Chondrocyte (in vitro differentiated cells): ENCODE data around the gene ACAD11. TPM values are rescaled to one million over a fixed set of nuclear protein-coding genes. Genes with fewer than 3 reads are reported as not detected.
"Not testable (repeated sequence)": the region's sequence is repeated elsewhere in the genome, so short reads cannot be mapped to it uniquely, and the experiment has no call there.

Experiments used
- DNase-seq: peaks from one replicate; pipeline ENCODE4 v3.0.0; 2021; ENCODE audit warnings: mixed read lengths, low spot score
- H3K27ac Mint-ChIP-seq: one replicate; pipeline ENCODE4 v1.8.0; 2021; ENCODE audit warnings: mild to moderate bottlenecking, moderate library complexity, mixed read lengths; ENCODE audit not compliant: unreplicated experiment
- H3K27me3 Mint-ChIP-seq: 2 replicates; pipeline ENCODE4 v1.8.0; 2021; ENCODE audit warnings: low read depth, mixed read lengths
- H3K36me3 Mint-ChIP-seq: 2 replicates; pipeline ENCODE4 v1.8.0; 2021; ENCODE audit warnings: low read depth, mixed read lengths
- H3K4me1 Mint-ChIP-seq: 2 replicates; pipeline ENCODE4 v1.8.0; 2021; ENCODE audit warnings: low read depth, mild to moderate bottlenecking, mixed read lengths
- H3K4me3 Mint-ChIP-seq: one replicate; pipeline ENCODE4 v1.8.0; 2021; ENCODE audit warnings: mild to moderate bottlenecking, moderate library complexity, mixed read lengths; ENCODE audit not compliant: unreplicated experiment
- H3K9me3 Mint-ChIP-seq: 2 replicates; pipeline ENCODE4 v1.8.0; 2021; ENCODE audit warnings: low read depth, mixed read lengths
- total RNA-seq: library from RNA; stranded (reverse); gene quantifications from 3 replicates; pipeline ENCODE4 v1.2.1, GENCODE V29; 2021
- TF ChIP-seq, protein P1 (sequence below): fragments of 200-600 bp; sonication (generic); IDR thresholded peaks from 2 replicates; pipeline ENCODE4 v1.5.0; 2021; ENCODE audit warnings: antibody characterized with exemption, mild to moderate bottlenecking, moderate library complexity

Gene ACAD11
- total RNA-seq, 1 donor from 2014 or later = 16.8 TPM

DNA sequence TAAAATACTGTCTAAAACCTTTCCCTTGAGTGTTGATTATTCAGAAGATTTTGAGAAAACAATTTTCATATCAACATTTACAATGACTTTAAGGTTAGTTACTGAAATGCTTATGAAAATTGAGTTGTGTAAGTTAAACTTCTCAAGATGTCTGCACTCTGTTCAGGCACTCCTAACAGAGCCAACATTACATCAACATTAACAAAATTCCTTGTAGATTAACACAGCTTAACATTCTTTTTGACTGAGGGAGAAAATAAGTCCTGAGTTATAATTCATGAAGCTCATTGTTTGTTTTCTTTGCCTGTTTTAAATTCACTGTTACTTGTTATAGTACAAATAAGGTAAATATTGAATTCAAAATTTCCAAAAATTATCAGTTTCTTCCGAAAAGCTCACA lies 53.5 kb downstream of the ACAD11 start:
- H3K27me3 Mint-ChIP-seq = no peaks in the 10 kb centered on the region
- H3K36me3 Mint-ChIP-seq = peaks cover 26% of the 10 kb centered on the region
- DNase-seq = no peak
- TF ChIP-seq, protein P1, sequence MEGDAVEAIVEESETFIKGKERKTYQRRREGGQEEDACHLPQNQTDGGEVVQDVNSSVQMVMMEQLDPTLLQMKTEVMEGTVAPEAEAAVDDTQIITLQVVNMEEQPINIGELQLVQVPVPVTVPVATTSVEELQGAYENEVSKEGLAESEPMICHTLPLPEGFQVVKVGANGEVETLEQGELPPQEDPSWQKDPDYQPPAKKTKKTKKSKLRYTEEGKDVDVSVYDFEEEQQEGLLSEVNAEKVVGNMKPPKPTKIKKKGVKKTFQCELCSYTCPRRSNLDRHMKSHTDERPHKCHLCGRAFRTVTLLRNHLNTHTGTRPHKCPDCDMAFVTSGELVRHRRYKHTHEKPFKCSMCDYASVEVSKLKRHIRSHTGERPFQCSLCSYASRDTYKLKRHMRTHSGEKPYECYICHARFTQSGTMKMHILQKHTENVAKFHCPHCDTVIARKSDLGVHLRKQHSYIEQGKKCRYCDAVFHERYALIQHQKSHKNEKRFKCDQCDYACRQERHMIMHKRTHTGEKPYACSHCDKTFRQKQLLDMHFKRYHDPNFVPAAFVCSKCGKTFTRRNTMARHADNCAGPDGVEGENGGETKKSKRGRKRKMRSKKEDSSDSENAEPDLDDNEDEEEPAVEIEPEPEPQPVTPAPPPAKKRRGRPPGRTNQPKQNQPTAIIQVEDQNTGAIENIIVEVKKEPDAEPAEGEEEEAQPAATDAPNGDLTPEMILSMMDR = no peak
- H3K9me3 Mint-ChIP-seq = peaks cover 25% of the 10 kb centered on the region
- peaks cover 21% of the 10 kb centered on the region for H3K4me1 Mint-ChIP-seq
- H3K27ac Mint-ChIP-seq = peak overlapping the region; percentile 82
- H3K4me3 Mint-ChIP-seq = no peak overlapping the region

DNA sequence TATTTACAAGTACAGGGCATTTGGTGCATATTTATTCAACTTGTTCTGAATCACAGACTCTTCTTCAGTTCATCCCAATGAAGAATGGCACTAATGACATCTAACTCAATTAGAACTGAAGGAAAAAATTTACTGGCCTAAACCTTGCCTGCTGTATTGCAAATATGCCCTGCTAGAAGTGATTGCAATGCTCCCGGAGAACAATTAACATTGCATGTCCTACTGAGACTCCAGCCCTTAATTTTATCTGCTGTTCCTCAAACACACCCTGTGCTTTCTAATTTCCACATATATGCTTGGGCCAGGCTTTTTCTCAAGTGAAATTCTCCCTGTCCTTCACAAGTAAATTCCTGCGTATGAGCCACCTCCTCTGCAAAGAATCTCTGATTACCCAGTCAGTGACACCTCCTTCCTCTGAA lies 54.2 kb downstream of the ACAD11 start:
- no peak for DNase-seq
- Mint-ChIP-seq H3K36me3 (peaks cover 26% of the 10 kb centered on the region), H3K4me3 (no peak overlapping the region), H3K4me1 (peaks cover 21% of the 10 kb centered on the region), H3K27ac (peak overlapping the region; percentile 82), H3K9me3 (peaks cover 25% of the 10 kb centered on the region), H3K27me3 (no peaks in the 10 kb centered on the region)
- TF ChIP-seq, protein P1 = no peak

DNA sequence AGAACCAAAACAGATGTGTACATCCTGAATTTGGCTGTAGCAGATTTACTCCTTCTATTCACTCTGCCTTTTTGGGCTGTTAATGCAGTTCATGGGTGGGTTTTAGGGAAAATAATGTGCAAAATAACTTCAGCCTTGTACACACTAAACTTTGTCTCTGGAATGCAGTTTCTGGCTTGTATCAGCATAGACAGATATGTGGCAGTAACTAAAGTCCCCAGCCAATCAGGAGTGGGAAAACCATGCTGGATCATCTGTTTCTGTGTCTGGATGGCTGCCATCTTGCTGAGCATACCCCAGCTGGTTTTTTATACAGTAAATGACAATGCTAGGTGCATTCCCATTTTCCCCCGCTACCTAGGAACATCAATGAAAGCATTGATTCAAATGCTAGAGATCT lies 59.0 kb downstream of the ACAD11 start:
- H3K9me3 Mint-ChIP-seq, H3K27me3 Mint-ChIP-seq, H3K4me3 Mint-ChIP-seq, H3K36me3 Mint-ChIP-seq, DNase-seq, H3K27ac Mint-ChIP-seq: not testable (repeated sequence)
- peaks cover 20% of the 10 kb centered on the region for H3K4me1 Mint-ChIP-seq

DNA sequence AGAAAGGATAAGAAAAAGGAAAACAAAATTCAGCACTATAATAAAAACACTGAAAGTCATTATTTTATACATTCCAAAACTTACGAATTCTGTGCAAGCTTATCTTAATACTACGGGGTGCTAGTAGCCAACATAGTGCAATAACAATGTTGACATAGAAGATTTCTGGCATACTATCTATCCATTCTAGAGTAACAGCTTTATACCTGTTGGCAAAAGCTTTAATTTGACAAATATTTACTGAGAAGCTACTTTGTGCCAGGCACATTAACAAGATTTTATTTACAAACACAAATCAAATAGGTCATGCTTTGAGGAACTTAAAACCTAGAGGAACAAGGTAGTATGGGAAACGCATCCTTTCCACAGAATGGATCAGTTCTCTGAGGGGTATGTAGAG lies 61.4 kb downstream of the ACAD11 start:
- Mint-ChIP-seq H3K4me1 (peaks cover 31% of the 10 kb centered on the region), H3K27ac (no peak overlapping the region), H3K27me3 (no peaks in the 10 kb centered on the region), H3K4me3 (no peak overlapping the region), H3K36me3 (peaks cover 8% of the 10 kb centered on the region), H3K9me3 (no peaks in the 10 kb centered on the region)
- no peak for DNase-seq
- TF ChIP-seq, protein P1 = no peak

DNA sequence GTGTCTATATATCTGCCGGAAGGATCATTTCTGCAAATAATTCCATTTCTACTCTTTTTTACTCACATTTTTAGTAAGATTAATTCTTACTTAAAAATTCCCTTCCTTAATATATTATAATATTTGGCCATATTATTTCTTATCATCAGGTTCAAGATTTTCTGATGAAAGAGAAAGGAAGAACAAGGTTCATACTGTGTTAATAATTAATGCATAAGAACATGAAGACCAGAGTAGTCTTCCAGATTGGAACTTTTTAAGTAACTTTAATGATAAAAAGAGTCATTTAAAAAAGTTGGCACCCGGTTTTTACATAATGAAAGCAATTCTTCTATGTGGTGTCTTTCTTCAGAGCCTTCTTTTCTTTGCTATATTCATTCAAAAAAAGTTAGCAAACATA lies 61.9 kb downstream of the ACAD11 start:
- peaks cover 8% of the 10 kb centered on the region for H3K36me3 Mint-ChIP-seq
- TF ChIP-seq, protein P1 = no peak
- DNase-seq = no peak
- H3K4me3 Mint-ChIP-seq = no peak overlapping the region
- H3K27ac Mint-ChIP-seq = no peak overlapping the region
- no peaks in the 10 kb centered on the region for H3K27me3 Mint-ChIP-seq
- no peaks in the 10 kb centered on the region for H3K9me3 Mint-ChIP-seq
- peaks cover 31% of the 10 kb centered on the region for H3K4me1 Mint-ChIP-seq

DNA sequence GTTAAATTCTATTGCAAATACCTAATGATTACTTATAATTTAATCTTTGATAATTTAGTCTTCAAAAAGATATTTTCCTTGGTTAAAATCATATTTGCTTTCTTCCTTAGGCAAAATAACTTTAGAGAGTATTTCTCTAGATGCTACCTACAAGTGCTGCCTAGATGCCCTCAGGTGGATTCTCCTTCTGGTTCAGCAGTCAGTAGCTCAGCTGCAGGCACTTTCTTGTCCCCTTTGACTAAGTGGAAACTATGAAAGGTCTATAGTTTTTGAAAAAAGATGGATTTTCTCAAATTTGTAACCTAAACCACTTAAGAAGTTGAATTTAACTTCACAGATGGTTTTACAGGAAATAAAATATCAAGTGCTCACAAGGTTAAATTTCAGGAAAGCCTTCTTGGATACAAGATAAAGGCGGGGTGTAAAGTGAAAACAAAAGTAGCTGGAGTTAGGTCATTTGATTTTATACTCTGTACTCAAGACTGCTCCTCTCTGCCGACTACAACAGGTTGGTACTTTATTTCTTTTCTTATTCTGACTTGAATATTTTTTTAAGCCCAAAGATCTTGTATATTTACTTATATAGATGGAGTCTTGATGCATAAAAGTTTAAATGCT lies 62.7 kb downstream of the ACAD11 start, which contains the start of gene ACKR4:
TSS of gene ACKR4 (plus strand) at position 455 of the 618 bp plus-strand sequence. CDS start 3,128 bp downstream, outside the sequence.
- H3K9me3 Mint-ChIP-seq = no peaks in the 10 kb centered on the region
- TF ChIP-seq, protein P1 = no peak
- H3K4me3 Mint-ChIP-seq = no peak within 1 kb of the TSS
- H3K27me3 Mint-ChIP-seq = no peaks in the 10 kb centered on the region
- peaks cover 31% of the 10 kb centered on the region for H3K4me1 Mint-ChIP-seq
- DNase-seq = no peak
- no peak within 1 kb of the TSS for H3K27ac Mint-ChIP-seq
- H3K36me3 Mint-ChIP-seq = peaks cover 8% of the 10 kb centered on the region
